UCSD-AML1 (cell line): Measurements from ENCODE around the gene PSME4.
"Not testable (repeated sequence)": the region's sequence is repeated elsewhere in the genome, so short reads cannot be mapped to it uniquely, and the experiment has no call there.

Experiments
- DNase-seq: peaks from one replicate; lab custom pipeline; 2025; ENCODE audit not compliant: unreplicated experiment; lab: John Stamatoyannopoulos, UW

The PSME4 gene

GRCh38 chr2:53969285-53969967, 1.4 kb downstream of the PSME4 start:
- no peak for DNase-seq

GRCh38 chr2:53964987-53965687, 5.7 kb downstream of the PSME4 start:
- no peak for DNase-seq

DNA sequence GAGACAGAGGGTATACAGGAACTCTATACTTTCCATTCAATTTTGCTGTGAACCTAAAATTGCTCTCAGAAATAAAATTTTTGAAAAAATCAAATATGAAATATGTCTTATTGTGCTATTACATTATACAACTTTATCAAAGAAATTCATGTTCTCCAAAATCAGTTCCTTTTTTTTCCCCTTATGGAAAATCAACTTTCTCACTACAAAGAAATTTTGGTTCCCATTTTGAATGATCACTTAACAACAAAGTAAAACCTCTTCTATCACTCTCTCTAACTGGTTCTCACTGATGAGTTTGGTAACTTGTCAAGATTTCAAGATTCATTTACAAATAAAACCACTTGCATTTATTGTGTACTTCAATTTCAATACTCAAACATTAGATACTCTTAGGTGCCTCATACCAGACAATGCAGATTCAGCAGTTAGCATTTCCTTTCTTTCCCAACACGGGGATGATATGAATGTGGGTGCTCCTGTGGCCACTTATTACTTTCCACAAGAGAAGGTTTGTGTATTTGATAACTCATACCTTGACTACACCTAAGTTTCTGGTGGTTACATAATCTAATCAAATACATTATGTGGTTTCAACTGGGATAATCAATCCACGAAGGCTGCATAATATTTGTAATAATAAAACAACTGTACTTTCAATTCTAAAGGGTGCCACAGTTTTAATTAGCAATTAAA, 6.4 kb downstream of the PSME4 start:
- DNase-seq: no peak

- DNase-seq: not testable (repeated sequence)
These were observed 9.1 kb downstream of the PSME4 start for GRCh38 chr2:53961478-53962216.

- no peak for DNase-seq
These were observed 10.3 kb downstream of the PSME4 start for GRCh38 chr2:53960476-53960875.

- DNase-seq: no peak
These were observed 12.3 kb downstream of the PSME4 start for GRCh38 chr2:53958443-53958842.

DNA sequence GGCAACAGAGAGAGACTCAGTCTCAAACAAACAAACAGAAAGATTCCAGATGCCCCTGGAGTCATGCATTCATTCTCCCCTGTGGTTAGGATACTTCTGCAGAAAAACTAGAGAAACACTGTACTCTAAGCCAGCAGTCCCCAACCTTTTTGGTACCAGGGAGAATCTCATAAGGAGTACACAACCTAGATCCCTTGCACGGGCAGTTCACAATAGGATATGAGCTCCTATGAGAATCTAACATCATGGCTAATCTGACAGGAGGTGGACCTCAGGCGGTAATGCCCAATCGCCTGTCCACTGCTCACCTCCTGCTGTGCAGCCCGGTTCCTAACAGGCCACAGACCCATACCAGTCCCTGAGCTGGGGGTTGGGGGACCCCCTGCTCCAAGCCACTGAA, 18.3 kb downstream of the PSME4 start:
- no peak for DNase-seq

GRCh38 chr2:53949457-53949856, 21.3 kb downstream of the PSME4 start:
- no peak for DNase-seq

DNA sequence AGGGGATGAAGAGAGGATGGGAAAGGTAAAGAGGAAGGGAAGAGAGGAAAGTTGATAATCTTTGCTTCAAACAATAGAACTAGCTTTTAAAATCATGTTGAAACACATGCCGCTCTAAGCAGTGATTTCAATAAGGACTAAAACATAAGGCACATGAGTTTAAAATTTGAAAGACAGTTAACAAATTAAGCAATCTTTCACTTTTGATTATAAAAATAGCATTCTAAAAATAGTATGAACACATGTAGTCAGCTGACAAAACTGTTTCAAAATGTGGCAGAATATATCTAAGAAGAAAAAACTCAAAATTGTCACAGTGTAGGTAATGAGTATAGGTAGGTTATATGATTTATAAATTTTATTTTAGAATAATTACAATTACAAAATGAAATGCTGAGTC, 25.3 kb downstream of the PSME4 start:
- DNase-seq: no peak

DNA sequence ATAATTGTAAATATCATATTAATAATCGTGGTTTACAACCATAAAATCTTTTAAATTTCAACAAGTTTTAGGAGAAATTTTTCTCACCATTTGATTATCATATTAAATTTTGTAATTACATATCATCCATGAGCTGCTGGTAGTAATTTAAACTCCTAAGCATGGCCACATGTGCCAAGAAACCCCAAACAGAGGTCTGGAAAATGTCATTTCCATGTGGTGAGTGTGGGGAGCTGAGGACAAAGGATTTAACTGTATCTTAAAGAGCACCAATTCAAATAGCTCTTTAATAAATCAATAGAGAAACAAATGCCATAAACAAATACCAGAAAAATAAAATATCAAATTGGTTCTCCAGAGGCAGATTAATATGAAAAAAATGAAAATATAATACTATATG, 26.3 kb downstream of the PSME4 start:
- no peak for DNase-seq

GRCh38 chr2:53942280-53942679, 28.5 kb downstream of the PSME4 start:
- DNase-seq: no peak

DNA sequence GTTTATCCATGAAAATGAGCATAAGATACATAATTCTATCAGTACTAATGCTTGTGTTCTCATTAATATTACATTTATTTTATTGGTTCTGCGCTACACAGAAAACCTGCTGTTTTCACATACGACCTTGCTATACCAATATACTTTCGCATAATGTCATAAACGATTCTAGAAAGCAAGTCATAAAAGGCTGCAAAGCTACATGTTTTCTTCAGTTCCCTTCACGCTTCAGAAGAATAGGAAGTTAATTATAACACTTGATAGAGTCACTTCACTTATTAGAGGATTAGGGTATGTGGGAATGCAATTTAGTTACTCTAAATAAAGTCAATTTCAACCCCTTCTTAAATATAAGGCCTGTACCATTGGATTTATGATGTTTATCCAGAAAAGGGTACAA, 29.0 kb downstream of the PSME4 start:
- no peak for DNase-seq

GRCh38 chr2:53939656-53940055, 31.1 kb downstream of the PSME4 start:
- DNase-seq: no peak

DNA sequence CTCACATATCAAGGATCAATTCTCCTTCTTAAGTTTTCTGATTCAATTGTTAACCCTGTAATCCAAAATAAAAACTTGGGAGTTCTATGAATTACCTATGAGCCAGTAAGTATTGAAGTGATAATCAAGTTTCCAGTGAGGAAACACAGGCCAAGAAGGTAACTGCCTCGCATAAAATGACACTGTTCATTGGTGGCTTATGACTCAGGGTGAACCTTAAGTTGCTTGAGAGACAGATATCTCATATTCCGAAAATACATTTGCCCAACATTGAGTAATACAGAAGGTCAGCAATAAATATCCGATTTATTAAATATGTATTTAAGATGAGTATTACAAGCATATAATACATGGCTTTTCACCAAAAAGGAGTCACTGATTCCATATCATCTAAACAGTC, 31.9 kb downstream of the PSME4 start:
- no peak for DNase-seq

DNA sequence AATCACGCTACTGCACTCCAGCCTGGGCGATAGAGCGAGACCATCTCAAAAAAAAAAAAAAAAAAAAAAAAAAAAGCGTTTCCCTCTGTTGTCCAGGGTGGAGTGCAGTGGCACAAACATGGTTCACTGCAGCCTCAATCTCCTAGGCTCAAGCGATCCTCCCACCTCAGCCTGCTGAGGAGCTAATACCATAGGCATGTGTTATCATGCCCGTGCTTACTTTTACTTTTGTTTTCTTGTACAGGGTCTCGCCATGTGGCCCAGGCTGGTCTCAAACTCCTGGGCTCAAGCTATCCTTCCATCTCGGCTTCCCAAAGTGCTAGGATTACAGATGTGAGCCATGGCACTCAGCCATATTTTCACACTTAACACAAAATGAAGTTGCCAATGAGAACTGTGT, 37.5 kb downstream of the PSME4 start:
- no peak for DNase-seq

GRCh38 chr2:53926321-53926720, 44.5 kb downstream of the PSME4 start:
- DNase-seq: not testable (repeated sequence)

- peak; percentile 29 for DNase-seq
These were observed 57.1 kb downstream of the PSME4 start for GRCh38 chr2:53913721-53914120.

- DNase-seq: no peak
These were observed 59.2 kb downstream of the PSME4 start for GRCh38 chr2:53911434-53912189.

- no peak for DNase-seq
These were observed 63.2 kb downstream of the PSME4 start for GRCh38 chr2:53907582-53907981.

DNA sequence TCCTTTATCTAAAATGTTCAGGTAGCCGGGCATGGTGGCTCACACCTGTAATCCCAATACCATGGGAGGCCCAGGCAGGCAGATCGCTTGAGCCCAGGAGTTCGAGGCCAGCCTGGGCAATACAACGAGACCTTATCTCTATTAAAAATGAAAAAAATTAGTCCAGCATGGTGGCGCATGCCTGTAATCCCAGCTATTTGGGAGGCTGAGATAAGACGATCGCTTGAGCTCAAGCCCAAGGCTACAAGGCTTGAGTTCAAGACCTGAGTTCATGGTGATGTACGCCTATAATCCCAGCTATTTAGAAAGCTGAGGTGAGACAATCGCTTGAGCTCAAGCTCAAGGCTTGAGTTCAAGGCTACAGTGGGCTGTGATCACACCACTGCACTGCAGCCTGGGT, 65.4 kb downstream of the PSME4 start:
- no peak for DNase-seq

GRCh38 chr2:53903011-53903410, 67.8 kb downstream of the PSME4 start:
- no peak for DNase-seq
